ENCODE measurements around the gene BOC.

Gene BOC

DNA sequence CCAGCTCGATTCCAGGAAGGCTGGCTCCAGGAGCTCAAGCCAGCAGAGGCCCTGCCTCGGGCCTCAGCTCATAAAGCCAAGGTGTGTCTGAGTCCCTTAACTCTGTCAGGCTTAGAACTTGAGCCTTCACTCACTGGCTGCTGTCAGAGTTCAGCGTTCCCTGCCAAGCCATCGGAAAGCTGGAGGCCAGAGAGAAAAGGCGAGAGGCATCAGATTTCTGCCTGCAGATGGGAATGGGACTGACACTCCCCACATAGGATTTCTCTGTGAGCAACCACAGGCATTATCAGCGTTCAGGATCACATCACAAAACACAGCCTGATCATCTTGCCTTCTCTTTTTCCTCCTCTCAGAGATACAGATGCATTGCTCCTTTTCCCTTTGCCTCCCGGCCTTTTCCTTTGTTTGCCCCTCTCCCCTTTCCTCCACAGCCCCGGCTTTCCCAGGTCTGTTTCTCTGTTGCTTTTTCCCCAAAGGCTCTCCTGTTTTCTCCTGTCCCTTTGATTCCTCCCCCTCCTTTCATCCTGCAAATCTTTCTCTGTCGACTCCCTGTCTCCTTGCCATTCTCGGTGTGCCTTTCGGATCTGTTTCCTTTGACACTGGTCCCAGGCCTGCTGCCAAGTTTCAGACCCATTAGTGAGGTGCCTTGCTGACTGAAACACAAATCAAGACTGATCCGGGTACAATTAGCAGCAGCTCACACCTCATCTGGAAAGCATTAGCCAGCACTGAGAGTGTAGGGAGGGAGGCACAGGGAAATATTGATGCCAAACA is 44.5 kb upstream of the BOC start:
- TF ChIP-seq TCF12 (IDR thresholded peaks at IDR 0.05; ENCODE audit: low read depth) (peak; percentile 73; the same call in 1 of the 2 replicates), YY1 (IDR thresholded peaks at IDR 0.05; ENCODE audit: low read depth) (no peak), EP300 (IDR thresholded peaks at IDR 0.05; ENCODE audit: borderline replicate concordance) (peak; percentile 53; the same call in 1 of the 2 replicates), NFIC (IDR thresholded peaks at IDR 0.05) (peak; percentile 82)

- TF ChIP-seq, protein P1, sequence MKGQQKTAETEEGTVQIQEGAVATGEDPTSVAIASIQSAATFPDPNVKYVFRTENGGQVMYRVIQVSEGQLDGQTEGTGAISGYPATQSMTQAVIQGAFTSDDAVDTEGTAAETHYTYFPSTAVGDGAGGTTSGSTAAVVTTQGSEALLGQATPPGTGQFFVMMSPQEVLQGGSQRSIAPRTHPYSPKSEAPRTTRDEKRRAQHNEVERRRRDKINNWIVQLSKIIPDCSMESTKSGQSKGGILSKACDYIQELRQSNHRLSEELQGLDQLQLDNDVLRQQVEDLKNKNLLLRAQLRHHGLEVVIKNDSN (IDR thresholded peaks at IDR 0.05): no peak
- TF ChIP-seq NFIC (IDR thresholded peaks at IDR 0.05): peak; percentile 52
- TF ChIP-seq FOXM1 (IDR thresholded peaks at IDR 0.05; ENCODE audit: borderline replicate concordance, low read depth): no peak
- TF ChIP-seq YY1 (IDR thresholded peaks at IDR 0.05; ENCODE audit: low read depth): no peak
Measured at GRCh38 chr3:113167825-113168801, 43.2 kb upstream of the BOC start.

DNA sequence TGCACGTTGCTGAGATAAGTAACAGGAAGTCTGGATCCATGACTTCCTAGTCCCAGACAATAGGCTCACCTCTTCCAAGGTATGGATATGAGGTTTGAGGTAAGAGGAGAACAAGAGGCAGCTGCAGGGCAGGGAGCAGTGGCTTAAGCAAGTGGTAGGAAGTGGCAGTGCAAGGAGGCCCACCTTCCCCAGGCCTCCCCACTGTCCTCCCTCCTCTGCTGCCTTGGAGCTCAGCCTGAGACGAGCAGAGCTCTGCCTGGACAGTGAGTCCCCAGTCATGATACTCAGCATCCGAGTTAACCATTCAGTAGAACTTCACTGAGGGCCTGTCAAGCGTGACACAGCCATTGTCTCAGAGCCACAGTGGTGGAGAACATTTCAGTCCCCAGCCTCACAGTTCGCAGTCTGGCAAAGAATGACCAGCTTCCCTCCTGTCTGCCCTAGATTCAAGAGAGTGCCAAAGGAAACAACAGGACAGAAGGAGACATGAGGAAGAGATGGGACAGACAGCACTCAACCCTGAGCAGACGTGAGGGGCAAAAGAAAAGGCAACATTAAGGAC is 41.4 kb upstream of the BOC start:
- TF ChIP-seq NFIC (IDR thresholded peaks at IDR 0.05): no peak
- no peak for TF ChIP-seq CEBPB (IDR thresholded peaks at IDR 0.05)
- TF ChIP-seq, protein P2, sequence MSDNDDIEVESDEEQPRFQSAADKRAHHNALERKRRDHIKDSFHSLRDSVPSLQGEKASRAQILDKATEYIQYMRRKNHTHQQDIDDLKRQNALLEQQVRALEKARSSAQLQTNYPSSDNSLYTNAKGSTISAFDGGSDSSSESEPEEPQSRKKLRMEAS (IDR thresholded peaks at IDR 0.05): no peak
- no peak for TF ChIP-seq CREB1 (IDR thresholded peaks at IDR 0.05; ENCODE audit: low read depth)
- TF ChIP-seq YY1 (IDR thresholded peaks at IDR 0.05; ENCODE audit: low read depth): no peak
- no peak for TF ChIP-seq ZBTB7A (IDR thresholded peaks at IDR 0.05; ENCODE audit: low read depth)
- no peak for TF ChIP-seq TCF12 (IDR thresholded peaks at IDR 0.05; ENCODE audit: low read depth)
- TF ChIP-seq TAF1 (IDR thresholded peaks at IDR 0.05; ENCODE audit: low read depth): no peak
- no peak for TF ChIP-seq RAD21 (IDR thresholded peaks at IDR 0.05; ENCODE audit: low read depth)
- TF ChIP-seq TEAD4 (IDR thresholded peaks at IDR 0.05): no peak
- TF ChIP-seq, protein P1 (IDR thresholded peaks at IDR 0.05): no peak
- TF ChIP-seq FOXM1 (IDR thresholded peaks at IDR 0.05; ENCODE audit: borderline replicate concordance, low read depth): no peak
- TF ChIP-seq EGR1 (IDR thresholded peaks at IDR 0.05): no peak
- TF ChIP-seq, protein P3, sequence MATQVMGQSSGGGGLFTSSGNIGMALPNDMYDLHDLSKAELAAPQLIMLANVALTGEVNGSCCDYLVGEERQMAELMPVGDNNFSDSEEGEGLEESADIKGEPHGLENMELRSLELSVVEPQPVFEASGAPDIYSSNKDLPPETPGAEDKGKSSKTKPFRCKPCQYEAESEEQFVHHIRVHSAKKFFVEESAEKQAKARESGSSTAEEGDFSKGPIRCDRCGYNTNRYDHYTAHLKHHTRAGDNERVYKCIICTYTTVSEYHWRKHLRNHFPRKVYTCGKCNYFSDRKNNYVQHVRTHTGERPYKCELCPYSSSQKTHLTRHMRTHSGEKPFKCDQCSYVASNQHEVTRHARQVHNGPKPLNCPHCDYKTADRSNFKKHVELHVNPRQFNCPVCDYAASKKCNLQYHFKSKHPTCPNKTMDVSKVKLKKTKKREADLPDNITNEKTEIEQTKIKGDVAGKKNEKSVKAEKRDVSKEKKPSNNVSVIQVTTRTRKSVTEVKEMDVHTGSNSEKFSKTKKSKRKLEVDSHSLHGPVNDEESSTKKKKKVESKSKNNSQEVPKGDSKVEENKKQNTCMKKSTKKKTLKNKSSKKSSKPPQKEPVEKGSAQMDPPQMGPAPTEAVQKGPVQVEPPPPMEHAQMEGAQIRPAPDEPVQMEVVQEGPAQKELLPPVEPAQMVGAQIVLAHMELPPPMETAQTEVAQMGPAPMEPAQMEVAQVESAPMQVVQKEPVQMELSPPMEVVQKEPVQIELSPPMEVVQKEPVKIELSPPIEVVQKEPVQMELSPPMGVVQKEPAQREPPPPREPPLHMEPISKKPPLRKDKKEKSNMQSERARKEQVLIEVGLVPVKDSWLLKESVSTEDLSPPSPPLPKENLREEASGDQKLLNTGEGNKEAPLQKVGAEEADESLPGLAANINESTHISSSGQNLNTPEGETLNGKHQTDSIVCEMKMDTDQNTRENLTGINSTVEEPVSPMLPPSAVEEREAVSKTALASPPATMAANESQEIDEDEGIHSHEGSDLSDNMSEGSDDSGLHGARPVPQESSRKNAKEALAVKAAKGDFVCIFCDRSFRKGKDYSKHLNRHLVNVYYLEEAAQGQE (IDR thresholded peaks at IDR 0.05; ENCODE audit: low read depth): no peak
- TF ChIP-seq EP300 (IDR thresholded peaks at IDR 0.05; ENCODE audit: borderline replicate concordance): no peak

GRCh38 chr3:113170771-113171170 is 40.6 kb upstream of the BOC start:
- no peak for TF ChIP-seq EP300 (IDR thresholded peaks at IDR 0.05; ENCODE audit: borderline replicate concordance)
- TF ChIP-seq ZBTB7A (IDR thresholded peaks at IDR 0.05; ENCODE audit: low read depth): no peak
- TF ChIP-seq FOXM1 (IDR thresholded peaks at IDR 0.05; ENCODE audit: borderline replicate concordance, low read depth): no peak
- TF ChIP-seq, protein P1 (IDR thresholded peaks at IDR 0.05): no peak

- no peak for TF ChIP-seq CEBPB (IDR thresholded peaks at IDR 0.05)
- TF ChIP-seq, protein P1 (IDR thresholded peaks at IDR 0.05): no peak
- no peak for TF ChIP-seq FOXM1 (IDR thresholded peaks at IDR 0.05; ENCODE audit: borderline replicate concordance, low read depth)
- TF ChIP-seq, protein P3 (IDR thresholded peaks at IDR 0.05; ENCODE audit: low read depth): no peak
- TF ChIP-seq EP300 (IDR thresholded peaks at IDR 0.05; ENCODE audit: borderline replicate concordance): no peak
- no peak for TF ChIP-seq TAF1 (IDR thresholded peaks at IDR 0.05; ENCODE audit: low read depth)
- no peak for TF ChIP-seq EGR1 (IDR thresholded peaks at IDR 0.05)
- TF ChIP-seq, protein P2 (IDR thresholded peaks at IDR 0.05): no peak
- no peak for TF ChIP-seq YY1 (IDR thresholded peaks at IDR 0.05; ENCODE audit: low read depth)
- no peak for TF ChIP-seq RAD21 (IDR thresholded peaks at IDR 0.05; ENCODE audit: low read depth)
- no peak for TF ChIP-seq TEAD4 (IDR thresholded peaks at IDR 0.05)
- TF ChIP-seq TCF12 (IDR thresholded peaks at IDR 0.05; ENCODE audit: low read depth): no peak
- TF ChIP-seq ZBTB7A (IDR thresholded peaks at IDR 0.05; ENCODE audit: low read depth): no peak
- TF ChIP-seq NFIC (IDR thresholded peaks at IDR 0.05): no peak
- TF ChIP-seq CREB1 (IDR thresholded peaks at IDR 0.05; ENCODE audit: low read depth): no peak
Measured at GRCh38 chr3:113173102-113173501, 38.3 kb upstream of the BOC start.
